Transverse colon (tissue), 3 donors: ENCODE results near the gene PCBP2.

Source experiments
- CTCF ChIP-seq, 5 experiments: fragments of 200-600 bp in 3 of 5; fragments of 450-650 bp in 2 of 5; sonication (generic) in 3 of 5; IDR thresholded peaks; 1 replicate in 2 of 5; 2 replicates in 3 of 5; pipeline ENCODE4 v1.5.1; 2016 to 2017; ENCODE audit warnings: antibody characterized with exemption in 5 of 5, inconsistent platforms in 3 of 5, mild to moderate bottlenecking in 2 of 5, moderate library complexity in 1 of 5
- EP300 ChIP-seq: sonication (generic); formaldehyde crosslinking; IDR thresholded peaks from one replicate; pipeline ENCODE4 v1.6.1; 2017; ENCODE audit warnings: antibody characterized with exemption, low read depth
- POLR2A ChIP-seq: fragments of 450-650 bp; IDR thresholded peaks from one replicate; pipeline ENCODE4 v1.6.1; 2016; ENCODE audit warnings: antibody characterized with exemption, mild to moderate bottlenecking, moderate library complexity

GRCh38 chr12:53502983-53503728 lies 51.3 kb downstream of the PCBP2 start:
- TF ChIP-seq EP300 = no peak
- no peak for TF ChIP-seq POLR2A
- TF ChIP-seq CTCF (IDR thresholded peaks at IDR 0.05) = no peak
